NOMO-1 treated with dmso at 0.1 percent for 144 hours (cell line): Measurements from ENCODE around the gene NDST3.

Experiments
- DNase-seq: peaks from one replicate; lab custom pipeline; 2025; ENCODE audit not compliant: unreplicated experiment; lab: John Stamatoyannopoulos, UW

The NDST3 gene

DNA sequence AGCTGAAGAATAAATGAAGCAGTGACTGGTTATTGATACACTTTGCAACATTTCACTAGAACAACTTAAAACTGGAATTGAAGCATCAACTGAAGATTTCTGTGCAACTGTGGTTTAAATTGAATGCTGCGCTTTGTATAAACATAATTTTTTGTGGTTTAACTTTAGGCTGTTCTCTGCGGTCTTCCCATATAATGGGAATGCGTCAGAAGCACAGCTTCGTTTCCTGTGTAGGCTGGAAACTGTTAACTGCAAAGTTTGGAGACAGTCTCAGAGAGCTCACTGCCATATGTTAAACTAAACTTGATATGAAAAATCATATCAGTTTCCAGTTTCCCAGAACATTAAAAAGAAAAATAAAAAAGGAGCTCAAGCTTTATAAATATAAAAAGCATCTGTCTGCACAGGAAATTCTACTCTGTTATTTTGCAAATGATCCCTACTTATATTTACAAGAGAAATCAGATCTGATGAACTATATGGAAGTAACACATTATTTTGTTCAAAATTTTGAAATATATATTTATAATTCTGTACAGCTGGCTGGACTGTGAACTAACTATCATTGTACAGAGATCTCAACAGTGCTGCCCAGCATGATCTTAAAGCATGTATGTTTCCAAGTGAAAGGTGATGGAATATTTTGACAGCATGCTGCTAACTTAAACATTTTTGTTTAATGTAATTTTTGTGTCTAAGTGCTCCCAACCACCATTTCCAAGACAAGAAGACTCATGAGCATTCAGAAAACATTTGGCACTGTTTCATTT lies 139.9 kb downstream of the NDST3 start:
- no peak for DNase-seq

- DNase-seq, result no peak
Observed at GRCh38 chr4:118175506-118175905, 141.2 kb downstream of the NDST3 start.

- no peak for DNase-seq
Observed at GRCh38 chr4:118177126-118177525, 142.8 kb downstream of the NDST3 start.

GRCh38 chr4:118180776-118181175 lies 146.5 kb downstream of the NDST3 start:
- no peak for DNase-seq

DNA sequence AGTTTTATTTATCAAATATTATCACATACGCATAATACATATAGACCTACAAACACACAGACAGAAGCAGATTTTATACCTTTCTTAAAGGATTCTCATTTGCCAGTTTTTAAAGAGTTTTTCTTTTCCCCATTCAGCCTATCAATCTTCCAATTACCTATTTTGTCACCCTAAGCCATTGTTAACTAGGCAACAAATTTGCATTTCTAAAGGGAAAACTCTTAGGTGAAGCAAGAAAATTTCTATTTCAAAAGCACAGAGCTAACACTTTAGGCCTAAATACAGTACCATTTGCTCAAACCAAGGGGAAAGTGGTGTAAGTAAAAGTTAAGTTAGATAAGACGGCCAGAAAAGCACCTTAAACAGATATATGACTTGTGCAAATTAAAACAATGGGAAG lies 156.6 kb downstream of the NDST3 start:
- DNase-seq, result no peak

GRCh38 chr4:118193421-118193820 lies 159.1 kb downstream of the NDST3 start:
- DNase-seq, result no peak

DNA sequence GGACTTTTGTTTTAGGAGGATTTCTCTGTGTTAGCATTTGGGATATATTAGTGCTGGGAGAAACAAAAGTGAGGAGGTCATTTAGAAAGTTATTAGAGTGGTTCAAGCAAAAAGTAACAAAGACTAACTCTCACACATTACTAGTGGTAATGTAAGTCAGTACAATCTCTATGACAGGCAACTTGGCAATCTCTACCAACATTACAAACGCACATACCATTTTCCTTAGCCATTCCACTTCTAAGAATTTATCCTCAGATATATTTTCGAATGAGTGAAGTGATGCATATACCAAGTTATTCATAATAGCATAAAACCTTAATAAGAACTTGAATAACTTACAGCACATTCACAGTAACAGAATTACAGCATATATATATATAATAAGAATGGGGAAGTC lies 172.3 kb downstream of the NDST3 start:
- no peak for DNase-seq

DNA sequence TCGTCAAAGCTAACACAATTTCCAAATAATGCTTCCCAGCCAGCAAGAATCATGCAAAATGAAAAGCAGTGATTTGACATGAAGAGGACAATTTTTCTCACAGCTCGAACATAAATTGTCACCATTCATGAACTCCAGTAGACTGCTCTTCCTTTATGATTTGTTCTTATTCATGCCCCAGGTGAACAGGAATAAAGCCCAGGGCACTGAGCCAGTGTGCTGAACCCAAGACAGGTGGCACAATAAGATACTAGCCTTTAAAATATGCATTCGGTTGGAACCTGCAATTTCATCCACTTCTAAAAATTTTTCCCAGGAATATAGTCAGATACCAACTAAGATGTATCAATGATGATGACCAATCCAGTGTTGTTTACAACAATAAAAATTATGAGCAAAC lies 178.8 kb downstream of the NDST3 start:
- DNase-seq, result no peak

DNA sequence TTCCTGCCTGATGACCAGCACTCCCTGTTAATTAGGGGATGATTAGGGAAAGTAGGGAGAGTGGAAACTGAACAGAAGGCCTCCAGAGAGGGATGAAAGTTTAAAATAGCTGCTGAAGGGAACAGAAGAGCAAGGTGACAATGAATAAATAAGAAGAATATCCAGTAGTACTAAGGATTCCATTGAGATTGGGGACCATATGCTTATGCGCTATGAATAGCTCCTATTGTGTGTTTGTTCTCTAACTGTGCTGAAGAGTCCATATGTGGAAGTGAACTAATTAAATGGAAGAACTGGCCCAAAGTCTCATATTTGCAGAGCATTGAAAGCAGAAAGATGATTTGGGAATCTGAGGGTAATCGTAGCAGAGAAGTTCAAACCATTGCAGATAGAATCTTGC lies 181.5 kb downstream of the NDST3 start:
- DNase-seq, result no peak

DNA sequence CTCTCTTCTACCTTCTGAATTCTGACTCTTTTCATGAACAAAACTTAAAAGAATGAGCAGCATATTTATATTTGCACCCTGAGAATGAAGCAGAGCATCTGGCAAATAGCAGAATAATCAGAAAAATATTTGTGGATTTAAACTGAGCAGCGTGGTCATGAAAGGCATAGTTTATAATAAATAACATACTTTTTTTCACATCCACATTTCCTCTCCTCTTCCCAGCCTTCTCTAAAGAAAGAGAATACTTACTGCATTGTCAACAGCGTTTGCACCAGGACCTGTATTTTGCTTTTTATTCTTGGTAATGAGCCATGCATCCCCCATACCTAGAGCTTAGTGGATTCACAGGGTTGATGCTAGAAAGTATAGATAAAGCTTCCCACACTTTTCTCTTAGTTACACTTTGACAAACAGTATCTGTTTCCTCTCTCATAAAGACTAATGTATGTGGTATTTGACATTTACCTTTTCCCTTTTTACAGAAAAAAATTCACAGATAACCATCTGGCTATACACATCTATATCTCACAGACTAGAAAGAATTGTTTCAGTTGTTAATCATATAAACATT lies 187.0 kb downstream of the NDST3 start:
- DNase-seq, result no peak

DNA sequence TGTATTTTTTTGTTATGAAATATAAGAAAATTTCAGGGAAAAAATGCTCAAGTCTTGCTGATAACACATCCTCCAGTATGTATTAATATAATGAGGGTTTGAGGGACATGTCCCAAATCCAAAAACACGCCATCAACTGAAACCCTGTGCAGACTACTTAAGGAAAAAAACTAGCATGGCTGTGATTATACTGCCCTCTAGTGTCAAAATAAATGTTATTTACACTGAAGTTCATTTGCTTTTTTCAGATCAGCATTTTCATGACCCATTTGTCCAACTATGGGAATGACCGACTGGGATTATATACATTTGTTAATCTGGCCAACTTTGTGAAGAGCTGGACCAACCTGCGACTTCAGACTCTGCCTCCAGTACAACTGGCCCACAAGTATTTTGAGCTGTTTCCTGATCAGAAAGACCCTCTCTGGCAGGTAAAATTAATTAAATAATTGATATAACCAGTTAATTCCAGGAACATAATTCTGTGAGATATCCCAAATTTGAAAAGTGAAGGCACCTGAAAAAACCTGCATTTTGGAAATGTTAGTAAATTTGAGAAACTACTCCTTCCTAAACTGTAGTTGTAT lies 190.1 kb downstream of the NDST3 start:
- peak; percentile 2 for DNase-seq

DNA sequence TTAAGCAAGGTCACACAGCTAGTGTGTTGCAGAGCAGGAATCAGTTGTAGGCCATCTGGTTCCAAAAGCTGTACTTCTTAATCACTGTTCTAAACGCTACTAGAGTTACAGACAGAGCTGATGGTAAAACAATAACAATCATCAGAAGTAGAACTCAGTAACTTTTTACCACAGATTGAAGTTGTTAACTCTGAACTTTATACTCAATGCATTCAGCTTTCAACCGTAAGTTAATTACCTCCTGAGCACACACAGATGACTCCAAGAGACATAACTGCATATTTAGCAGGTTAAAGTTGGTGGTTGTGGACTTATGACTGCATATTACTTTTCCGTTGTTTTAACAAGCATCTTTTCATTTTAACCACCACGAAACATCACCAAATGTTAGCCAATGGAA lies 191.2 kb downstream of the NDST3 start:
- DNase-seq, result no peak

GRCh38 chr4:118226311-118227010 lies 192.2 kb downstream of the NDST3 start:
- no peak for DNase-seq

DNA sequence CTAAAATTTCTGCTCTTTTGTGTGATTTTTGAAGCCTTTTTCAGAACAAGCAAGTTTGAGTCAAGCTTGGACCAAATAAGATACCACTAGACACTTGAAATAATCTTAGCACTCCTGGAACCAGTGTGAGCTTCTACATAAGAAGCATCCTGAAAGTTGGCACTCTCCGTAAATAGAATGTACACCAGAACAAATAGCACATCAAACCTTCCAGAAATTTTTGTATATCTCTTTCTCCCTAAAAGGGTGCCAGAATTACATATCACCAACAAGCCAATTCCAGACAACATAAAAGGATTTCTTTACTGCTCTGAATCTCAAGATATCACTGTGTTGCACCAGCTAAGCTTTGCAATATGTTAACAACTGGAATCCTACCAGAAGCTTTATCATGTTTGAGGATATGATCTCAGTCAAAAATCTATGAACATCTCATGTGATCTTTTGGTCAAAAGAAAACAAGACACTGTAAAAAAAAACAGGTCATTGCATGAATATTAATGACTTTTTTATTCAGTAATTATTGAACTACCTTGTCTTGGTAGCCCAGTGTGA lies 201.4 kb downstream of the NDST3 start:
- DNase-seq, result no peak

- no peak for DNase-seq
Observed at GRCh38 chr4:118237531-118237930, 203.2 kb downstream of the NDST3 start.

- DNase-seq, result no peak
Observed at GRCh38 chr4:118249890-118250289, 215.6 kb downstream of the NDST3 start.

DNA sequence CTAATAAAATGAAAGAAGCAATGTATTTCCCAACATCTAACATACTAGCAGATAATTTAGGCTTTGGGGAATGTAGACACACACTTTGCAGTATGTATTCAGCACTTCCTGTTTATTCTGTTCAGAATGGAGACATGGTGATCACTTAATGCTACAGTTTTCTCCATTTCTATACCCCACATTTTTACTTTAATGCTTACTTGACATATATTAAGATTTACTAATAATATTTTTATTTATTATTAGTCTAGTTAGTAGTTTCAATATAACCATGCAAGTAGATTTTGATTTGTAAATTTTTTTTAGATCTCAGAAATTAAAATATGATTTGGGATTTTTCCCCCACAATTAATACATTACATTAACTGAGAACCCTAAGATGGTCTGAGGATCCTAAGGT lies 220.1 kb downstream of the NDST3 start:
- DNase-seq, result no peak

DNA sequence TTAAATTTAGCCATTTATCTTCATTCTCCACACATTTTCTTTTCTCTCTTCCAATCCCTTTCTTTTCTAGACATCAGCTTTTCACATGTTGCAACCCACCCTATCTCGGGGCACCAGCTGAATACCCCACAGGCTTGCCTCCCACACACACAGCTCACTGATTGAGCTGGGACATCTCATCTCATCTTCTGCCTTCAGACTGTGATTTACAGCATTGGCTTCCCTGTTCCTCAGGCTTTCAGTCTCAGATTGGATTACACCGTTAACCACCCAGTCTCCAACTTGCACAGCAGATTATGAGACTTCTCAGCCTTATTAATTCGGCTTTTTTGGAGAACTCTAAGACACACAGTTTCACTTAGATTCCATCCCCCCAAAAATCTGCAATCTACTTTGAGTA lies 224.8 kb downstream of the NDST3 start:
- no peak for DNase-seq

DNA sequence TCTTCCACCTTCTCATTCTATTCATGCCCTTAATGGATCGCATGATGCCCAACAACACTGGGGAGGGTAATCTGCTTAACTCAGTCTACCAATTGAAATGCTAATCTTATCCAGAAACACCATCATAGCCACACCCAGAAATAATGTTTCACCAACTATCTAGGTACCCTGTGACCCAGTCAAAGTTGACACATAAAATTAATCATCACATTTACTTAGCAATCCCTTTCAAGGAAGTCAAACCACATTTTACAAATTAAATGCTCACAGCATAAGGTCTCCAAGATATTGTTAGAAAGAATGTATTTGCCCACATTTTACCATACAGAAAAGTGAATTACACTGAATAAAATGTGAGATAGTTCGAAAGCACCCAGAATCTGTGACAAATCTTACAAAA lies 226.0 kb downstream of the NDST3 start:
- DNase-seq, result no peak

GRCh38 chr4:118264096-118264495 lies 229.8 kb downstream of the NDST3 start:
- no peak for DNase-seq

GRCh38 chr4:118265312-118266144 lies 231.2 kb downstream of the NDST3 start:
- no peak for DNase-seq
